ENCODE measurements around the gene PRCD.
"Not testable (repeated sequence)": the region's sequence is repeated elsewhere in the genome, so short reads cannot be mapped to it uniquely, and the experiment has no call there.

The PRCD gene

DNA sequence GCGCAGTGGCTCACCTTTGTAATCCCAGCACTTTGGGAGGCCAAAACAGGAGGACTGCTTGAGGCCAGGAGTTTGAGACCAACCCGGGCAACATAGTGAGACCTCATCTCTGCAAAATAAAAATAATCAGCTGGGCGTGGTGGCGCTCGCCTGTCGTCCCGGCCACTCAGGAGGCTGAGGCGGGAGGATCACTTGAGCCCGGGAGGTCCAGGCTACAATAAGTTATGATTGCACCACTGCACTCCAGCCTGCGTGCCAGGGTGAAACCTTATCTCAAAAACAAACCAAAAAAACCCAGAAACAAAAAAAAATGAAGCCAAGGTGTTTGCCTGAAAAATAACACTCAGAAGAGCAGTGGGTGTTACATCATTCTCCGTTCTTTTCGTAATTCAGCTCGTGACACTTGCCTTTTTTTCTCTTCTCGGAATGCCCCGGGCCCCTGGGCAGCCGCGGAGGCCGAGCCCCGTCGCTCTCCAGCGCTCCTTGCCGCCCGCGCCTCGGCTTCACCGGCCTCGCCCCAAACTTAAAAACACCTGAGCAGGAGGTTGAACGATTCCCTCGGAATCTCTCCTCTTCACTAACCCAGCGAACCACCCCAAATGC, 17.0 kb downstream of the PRCD start:
- peak; percentile 44 for DNase-seq (ENCODE audit: low spot score)

DNA sequence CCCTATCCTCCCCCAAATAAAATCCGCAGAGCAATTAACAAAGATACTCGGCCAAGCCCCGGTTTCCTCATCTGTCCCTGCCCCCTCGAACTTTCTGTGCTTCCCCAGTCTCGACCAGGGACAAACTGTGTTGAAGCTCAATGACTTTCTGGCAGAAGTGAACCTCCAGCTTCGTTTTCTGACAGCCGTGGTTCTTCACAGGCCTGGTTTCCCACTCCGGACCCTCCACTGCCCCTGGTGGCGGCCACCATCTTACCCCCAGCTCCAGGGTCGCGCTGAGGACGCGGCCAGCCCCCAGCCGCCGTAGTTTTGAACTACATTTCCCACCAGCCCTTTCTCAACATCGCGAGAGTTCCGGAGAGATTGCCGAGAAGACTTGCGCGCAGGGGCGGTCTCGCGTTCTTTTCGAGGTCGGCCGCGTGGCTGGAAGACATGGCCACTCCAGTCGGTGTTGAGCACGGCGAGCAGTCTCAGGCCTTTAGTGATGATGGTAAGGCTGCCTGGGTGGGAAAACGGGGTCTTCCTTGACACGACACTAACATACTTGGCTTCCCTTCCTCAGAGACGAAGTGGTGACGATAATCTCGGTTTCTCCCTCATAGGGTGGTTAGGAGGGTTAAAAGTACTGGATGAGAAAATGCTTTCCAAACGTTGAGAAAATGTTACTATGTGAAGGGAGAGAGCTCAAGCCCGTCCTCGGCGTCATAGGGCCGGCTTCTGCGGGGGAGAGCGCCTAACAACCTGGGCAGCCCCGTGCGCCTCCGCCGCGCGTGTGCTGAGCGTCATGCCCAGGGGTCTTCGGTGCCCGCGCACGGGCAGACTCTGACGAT, 17.7 kb downstream of the PRCD start:
- DNase-seq (ENCODE audit: low spot score) = peak; percentile 96

DNA sequence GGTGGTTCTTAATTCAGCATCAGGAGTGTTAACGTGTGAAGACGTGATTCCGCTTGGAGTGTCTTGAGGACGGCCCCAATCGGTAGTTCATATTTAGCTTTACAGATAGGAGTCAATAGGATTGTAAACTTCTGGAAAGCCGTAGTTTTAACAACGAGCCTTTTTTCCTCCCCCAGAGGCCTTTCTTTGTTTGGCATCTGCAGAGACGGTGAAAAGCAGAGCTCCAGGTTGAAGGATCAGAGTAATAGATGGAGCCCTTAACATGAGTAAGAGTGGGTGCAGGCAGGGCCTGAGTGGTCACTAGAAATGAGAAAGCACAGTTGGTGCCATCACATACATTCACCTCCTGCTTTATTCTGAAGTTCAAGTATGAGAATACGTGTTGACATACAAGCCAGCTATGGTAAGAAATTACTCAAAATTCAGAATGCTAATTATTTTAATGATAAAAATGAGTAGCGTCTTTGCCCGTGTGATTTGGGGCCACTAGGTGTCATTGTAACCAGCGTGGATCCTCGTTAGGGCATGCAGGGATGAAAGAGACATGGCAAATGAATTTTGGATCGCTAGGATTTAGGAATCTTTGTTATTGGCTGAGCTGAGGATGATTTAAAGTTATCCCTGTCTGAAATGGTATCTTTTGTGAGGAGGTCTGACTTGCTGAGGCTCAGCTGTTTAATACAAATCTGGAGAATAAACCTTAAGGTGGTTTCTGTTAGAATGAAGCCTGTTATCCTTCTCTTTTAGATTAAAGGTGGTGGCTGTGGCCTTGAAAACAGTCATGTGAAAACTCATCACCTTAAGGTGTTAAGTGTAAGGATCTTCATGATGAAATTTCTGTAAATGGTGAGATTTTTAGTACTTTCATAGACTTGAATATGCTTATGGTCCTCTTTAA, 18.6 kb downstream of the PRCD start:
- DNase-seq (ENCODE audit: low spot score) = peak; percentile 35

DNA sequence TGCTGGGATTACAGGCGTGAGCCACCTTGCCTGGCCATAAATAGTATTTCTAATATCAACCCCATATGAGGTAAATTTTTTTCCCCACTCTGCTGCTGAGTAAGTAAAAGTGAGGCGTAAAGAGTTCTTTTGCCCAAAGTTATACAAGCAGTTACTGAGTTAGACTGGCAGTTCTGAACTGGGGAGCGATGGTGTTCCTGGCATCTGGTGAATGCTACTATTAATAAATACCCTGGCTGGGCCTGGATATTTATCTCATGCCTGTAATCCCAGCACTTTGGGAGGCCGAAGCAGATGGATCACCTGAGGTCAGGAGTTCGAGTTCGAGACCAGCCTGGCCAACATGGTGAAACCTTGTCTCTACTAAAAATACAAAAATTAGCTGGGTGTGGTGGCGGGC, 19.6 kb downstream of the PRCD start:
- DNase-seq (ENCODE audit: low spot score) = not testable (repeated sequence)

DNA sequence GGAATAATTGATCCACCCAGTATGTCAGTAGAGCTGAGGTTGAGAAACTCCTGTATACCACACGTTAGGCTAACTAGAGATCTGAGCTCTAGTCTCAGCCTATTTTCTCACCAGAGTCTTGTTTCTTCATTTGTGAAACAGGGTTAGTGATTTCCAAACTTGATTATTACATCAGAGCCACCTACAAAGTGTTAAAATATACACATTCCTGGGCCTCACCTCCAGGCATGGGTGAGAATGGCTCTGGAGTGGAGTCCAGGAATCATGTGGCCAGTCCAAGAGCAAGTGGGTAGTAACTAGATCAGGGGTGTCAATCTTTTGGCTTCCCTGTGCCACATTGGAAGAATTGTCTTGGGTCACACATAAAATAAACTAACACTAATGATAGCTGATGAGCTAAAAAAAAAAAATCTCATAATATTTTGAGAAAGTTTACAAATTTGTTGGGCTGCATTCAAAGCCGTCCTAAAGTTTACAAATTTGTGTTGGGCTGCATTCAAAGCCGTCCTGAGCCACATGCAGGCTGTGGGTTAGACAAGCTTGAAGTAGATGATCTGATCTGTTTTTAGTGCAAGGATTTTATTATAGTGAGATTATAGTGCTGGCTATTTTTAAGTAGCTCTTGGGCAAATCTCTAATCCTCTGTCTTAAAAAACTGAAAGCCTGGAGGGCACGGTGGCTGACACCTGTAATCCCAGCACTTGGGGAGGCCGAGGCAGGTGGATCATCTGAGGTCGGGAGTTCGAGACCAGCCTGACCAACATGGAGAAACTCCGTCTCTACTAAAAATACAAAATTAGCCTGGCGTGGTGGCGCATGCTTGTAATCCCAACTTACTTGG, 20.4 kb downstream of the PRCD start:
- DNase-seq (ENCODE audit: low spot score) = no peak

DNA sequence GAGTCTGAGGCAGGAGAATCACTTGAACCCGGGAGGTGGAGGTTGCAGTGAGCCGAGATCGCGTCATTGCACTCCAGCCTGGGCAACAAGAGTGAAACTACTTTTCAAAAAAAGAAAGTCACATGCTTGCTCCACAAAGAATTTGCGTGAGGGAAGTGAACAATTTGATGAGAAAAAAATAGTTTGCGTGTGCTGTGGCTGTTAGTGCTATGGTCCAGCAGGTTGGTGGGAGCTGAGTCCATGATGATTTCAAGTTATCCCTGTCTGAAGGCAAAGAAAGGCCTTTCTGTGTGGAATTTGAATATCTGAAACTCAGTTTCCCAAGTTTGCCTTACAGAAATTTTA, 21.0 kb downstream of the PRCD start:
- no peak for DNase-seq (ENCODE audit: low spot score)

DNA sequence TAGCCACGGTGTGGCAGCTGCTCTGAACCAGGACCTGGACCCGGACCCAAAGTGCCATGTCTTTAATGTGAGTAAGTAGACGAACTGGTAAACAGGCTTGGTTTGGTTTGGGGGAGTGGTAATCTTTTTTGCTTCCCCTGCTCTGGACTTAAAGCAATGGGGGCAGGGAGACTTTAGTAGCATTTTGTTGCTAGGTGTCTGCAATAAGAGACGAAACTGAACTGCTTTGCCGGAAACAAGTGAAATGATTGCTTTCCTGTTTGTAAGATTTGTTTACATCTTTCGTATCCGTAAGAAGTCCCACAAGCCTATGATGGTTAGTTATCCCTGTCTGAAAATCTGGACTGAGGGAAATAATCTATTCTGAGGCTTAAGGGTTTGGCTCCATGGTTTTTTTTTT, 21.5 kb downstream of the PRCD start:
- peak; percentile 50 for DNase-seq (ENCODE audit: low spot score)

DNA sequence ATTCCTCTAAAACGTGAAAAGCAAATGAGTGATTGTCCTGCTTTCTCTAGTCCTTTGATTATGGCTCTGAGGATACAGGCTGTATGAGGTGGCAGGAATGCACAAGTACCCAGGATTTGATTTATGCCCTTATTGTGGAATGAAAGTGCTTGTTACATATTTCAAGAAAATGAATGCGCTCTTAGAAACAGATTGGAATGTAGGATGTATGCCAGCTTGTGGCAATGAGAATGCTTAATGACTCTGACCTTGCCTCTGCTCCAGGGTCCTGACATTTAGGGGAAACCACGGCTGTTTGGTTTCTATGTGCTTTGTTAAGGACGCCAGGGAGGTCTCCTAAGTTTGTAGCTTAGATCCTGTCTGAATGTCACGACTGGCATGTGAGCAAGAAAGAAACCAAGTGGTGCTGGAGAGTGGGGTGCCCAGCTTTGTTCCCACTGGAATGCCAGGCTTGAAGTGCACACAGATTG, 22.0 kb downstream of the PRCD start:
- no peak for DNase-seq (ENCODE audit: low spot score)

DNA sequence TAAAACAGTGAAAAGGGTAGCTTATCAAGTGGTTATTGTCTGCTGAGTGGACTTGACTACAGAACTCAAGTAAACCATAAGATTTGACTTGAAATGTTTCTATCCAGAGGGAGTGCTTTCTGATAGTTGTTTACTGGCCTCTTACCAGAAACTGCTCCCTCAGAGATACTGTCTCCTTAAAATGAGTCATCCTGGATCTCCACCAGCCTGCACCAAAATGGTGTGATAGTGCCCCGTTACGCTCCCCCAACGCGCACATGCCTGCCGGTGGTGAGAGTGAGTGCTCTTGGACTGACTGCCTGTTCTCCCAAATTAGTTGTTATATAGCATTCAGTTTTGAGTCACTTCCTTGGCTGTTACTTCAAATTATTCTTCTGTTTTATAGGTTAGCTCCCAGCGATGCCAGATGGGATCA, 22.9 kb downstream of the PRCD start:
- DNase-seq (ENCODE audit: low spot score) = no peak

DNA sequence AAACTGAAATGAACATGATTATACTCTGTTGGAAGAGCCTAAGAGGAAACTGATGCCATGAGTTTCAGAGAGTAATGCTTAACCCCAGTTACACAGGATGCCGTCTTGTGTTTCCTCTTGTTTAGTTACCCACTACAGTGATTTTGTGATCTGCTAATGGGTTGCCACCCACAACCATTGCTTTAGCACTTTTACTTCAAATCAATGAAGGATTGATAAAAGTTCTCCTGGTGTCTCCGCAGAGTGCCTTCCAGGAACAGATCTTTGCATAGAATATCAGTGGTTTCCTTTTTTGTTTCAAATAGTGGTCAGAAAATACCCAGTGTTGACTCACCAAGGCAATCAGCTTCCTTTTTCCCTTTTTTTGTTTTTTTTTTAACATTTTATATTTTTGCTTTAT, 23.5 kb downstream of the PRCD start:
- peak; percentile 48 for DNase-seq (ENCODE audit: low spot score)

DNA sequence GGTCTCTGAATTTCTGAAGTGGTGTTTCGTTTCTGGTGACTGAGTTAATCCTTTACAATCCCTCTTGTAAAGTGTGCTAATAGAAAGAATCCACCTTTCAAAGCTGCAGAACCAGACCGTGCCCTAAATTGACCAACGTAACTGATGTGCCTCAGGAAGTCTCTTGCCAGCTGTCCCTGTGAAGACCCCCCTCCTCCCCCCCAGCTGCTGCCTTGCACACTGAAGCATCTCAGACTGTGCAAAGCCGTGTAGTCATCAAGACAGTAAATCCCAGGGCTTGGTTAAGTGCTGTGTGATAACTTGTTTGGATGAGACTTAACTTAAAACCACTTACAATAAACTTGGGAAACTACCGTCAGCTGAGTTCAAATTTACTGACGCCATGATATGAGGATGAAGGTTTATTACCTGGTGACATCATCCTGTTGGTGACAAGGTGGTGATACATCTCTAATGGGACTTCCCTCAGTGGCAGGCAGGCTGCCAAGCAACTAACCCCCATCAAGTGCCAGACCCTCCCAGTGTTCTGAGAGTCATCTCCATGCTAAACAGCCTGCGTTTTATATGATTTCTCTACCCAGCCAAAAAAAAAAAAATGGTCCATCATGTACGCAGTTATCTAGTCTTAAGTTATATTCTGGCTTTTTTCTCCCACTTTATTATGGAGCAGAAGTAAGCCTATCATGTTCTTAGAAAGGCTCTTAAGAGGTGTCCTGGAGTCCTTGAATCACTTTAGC, 25.3 kb downstream of the PRCD start:
- DNase-seq (ENCODE audit: low spot score) = peak; percentile 31

DNA sequence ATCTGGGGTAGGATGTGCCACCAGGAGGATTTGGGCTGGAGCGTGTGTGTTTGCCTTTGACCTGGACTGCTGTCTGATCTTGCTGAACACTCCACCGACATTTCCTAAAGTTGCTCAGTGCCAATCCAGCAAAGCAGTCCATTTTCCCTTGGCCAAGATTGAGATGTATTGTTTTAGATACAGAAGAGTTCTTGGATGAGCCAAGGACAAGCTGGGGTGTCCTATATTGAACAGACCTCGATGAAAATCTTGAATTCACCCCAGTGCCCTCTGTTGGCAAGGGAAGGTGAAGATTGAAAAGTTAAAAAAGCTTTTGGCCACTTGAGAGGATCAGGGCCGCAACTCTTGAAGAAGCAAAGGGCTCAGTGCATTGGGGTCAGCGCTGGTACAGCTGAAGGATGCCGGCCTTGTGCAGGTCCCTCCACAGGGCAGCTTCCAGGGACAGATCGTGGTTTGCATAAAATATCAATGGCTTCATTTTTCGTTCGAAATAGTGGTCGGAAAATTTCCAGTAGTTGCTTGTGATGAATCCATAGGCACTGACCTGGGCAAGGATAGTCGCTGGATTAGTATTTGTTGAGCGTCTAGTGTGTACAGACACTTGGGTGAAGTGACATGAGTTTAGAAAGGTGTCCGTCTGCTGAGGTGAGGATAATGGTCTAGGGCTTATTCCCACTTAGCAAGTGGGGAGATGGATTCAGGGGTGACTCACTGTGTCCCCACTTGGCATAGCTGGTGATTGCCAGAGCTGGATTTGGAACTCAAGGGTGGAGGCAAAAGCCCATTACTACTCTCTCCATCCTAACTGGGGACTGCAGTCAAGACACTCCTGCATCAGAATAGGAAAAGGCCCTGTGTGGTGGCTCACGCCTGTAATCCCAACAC, 26.1 kb downstream of the PRCD start:
- DNase-seq (ENCODE audit: low spot score) = no peak

DNA sequence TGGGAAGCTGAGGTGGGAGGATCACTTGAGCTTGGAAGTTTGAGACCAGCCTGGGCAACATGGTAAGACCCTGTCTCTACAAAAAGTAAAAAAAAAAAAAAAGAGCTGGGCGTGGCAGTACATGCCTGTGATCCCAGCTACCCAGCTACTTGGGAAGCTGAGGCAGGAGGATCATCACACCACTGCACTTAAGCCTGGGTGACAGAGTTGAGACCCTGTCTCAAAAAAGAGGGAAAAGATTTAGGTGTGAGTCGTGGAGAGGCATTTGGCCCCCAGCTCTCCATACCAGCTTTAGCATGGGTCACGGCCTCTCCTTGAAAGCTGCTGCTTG, 26.7 kb downstream of the PRCD start:
- DNase-seq (ENCODE audit: low spot score) = no peak

DNA sequence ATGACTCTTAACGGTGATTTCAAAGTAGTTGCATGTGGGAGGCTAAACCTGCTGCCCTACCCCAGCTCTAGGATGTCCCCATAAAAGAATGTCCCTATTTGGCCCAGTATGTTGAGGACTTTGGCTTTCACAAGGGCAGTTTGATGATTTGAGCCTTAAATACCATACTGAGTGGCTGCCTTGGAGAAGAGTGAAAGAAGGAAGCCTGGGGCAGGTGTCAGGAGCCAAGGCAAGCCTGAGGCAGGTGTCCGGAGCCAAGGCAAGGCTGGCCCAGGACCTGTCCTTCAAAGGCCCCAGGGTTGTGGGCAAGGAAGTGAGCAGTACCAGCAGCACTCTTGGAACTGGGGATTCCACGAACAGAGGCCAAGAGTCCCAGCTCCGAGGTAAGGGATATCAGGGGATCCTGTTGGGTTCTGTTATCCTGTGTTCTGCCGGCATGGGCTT, 27.2 kb downstream of the PRCD start:
- DNase-seq (ENCODE audit: low spot score) = no peak

DNA sequence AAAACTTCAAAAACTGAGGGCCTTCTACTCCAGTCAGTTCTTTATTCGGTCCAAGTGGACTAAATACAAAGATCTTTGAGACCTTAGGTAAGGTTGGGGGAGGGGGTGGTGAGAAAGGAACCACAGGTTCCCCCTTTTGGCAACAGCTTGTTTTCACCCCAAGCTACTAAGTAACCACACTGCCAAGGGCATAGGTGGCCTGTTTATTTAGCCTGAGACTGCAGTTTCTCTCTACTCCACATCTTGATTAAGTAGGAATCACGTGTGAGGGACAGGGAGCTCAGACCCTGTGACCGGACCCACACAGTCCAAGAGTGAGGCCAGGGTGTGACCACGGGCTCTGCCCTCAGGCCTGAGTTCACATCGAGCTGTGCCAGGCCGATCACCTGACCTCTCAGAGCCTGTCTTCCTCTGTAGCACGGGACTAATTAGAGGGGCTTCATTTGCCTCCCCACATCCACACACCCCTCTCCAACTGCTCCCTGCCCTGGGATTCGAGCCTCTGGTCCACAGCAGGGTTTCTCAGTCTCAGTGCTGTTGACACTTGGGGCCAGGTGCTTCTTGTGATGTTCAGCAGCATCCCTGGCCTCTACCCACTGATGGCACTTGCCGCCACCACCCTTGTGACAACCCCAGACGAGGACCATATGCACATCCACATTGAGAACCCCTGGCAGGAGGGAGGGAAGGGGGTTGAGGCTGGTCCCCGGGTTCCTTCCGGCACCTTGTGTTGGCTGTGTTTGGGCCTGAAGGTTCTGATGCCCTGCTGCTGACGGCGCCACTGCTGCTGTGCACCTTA, 28.0 kb downstream of the PRCD start:
- no peak for DNase-seq (ENCODE audit: low spot score)

DNA sequence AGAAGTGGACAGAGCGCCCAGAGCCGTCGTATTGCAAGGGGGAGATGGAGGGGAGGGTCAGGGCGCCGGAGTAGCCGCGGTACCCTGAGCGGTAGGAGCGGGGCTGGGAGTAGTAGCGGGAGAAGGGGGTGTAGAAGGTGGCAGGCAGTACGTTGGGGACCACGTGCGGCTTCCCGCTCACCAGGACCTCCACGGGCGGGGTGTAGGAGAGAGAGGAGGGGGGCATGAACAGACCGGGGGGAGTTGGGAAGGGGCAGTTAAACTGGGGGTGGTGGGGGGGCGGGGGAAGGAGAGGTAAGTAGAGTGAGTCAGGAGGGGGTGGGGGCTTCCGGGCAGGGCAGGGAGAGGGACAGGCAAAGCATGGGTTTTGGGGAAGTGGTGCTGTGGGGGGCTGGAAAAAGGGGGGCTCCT, 29.0 kb downstream of the PRCD start:
- no peak for DNase-seq (ENCODE audit: low spot score)

DNA sequence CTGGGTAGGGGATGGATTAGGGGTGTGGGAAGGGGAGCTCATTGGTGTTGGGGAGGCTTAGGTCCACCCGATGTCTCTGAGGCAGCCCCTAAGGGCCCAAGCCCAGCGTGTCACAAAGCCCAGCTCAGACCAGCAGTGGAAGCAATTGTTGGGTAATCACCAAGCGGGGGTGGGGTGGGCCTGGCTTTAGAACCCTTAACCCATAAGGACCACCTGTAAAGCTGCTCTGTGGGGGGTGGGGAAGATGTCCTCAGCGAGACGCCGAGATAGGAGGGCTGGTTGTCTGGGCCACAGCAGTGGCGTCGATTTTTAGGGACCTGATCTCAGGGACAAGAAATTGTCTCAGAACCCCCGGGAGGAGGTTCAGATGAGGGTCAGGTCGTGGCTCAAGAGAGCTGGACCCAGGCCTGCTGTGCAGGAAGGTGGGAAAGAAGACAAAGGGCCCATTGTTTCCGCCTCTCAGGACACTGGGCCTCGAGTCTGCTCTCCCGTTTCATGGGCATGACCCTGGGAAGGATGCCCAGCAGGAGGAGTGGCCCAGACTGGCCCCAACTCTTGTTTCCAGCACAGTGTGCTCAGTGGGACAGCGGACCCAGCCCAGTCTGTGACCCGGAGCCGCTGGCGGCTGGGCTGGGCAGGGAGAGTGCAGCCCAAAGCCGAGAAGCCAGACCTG, 29.9 kb downstream of the PRCD start:
- no peak for DNase-seq (ENCODE audit: low spot score)

DNA sequence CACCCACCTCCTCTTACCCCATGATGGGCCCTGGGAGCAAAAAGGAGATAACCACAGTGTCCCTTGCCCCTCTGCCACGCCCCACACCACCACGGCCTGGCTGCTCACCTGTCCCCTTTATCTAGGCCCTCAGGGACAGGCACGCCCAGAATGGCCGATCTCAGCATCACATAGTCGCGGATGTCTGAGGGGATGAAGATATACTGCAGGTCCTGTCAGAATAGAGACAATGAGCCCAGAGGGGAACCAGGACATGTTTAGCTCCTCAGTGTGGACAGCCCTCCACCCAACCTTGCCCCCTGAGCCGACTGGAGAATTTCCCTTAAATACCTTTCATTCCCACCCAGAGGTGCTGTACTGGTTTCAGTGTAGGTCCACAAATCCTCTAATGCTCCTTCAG, 30.6 kb downstream of the PRCD start:
- no peak for DNase-seq (ENCODE audit: low spot score)
